HepG2 (cell line): ENCODE data around the gene CREB3. TPM values are rescaled to one million over a fixed set of nuclear protein-coding genes. Genes with fewer than 3 reads are reported as not detected.
A peak's percentile ranks its signal among the peaks of the same experiment; 100 is the strongest.

ENCODE experiments used
- ARHGAP35 ChIP-seq: sonication (generic); formaldehyde crosslinking; IDR thresholded peaks from 2 replicates; pipeline ENCODE4 v1.9.0; 2022; ENCODE audit warnings: mild to moderate bottlenecking, inconsistent platforms, moderate library complexity, missing genetic modification reagents, borderline replicate concordance
- ATF1 ChIP-seq: IDR thresholded peaks from 2 replicates; pipeline ENCODE4 v1.6.1; 2016; ENCODE audit warnings: mild to moderate bottlenecking, control low read depth
- DNMT3B ChIP-seq: conservative IDR thresholded peaks from 2 replicates; pipeline ENCODE4 v1.6.1; 2016; ENCODE audit warnings: missing biosample characterization, control low read depth
- ELK4 ChIP-seq: sonication (generic); formaldehyde crosslinking; IDR thresholded peaks from 2 replicates; pipeline ENCODE4 v1.9.0; 2021; ENCODE audit warnings: missing genetic modification reagents, borderline replicate concordance
- FOXP4 ChIP-seq: sonication (generic); formaldehyde crosslinking; IDR thresholded peaks from 2 replicates; pipeline ENCODE4 v1.4.0; 2020; ENCODE audit warnings: missing genetic modification reagents
- HCFC1 ChIP-seq: fragments of 150-350 bp; IDR thresholded peaks from 2 replicates; pipeline ENCODE4 v1.6.1; 2014; ENCODE audit warnings: low read depth, low read length
- HINFP ChIP-seq: sonication (generic); formaldehyde crosslinking; IDR thresholded peaks from 2 replicates; pipeline ENCODE4 v1.4.0; 2020; ENCODE audit warnings: low read depth, mild to moderate bottlenecking, missing genetic modification reagents
- HMGXB3 ChIP-seq: sonication (generic); formaldehyde crosslinking; IDR thresholded peaks from 2 replicates; pipeline ENCODE4 v1.4.0; 2020; ENCODE audit warnings: missing genetic modification reagents, borderline replicate concordance
- IKZF5 ChIP-seq: IDR thresholded peaks from 2 replicates; pipeline ENCODE4 v1.6.1; 2018; ENCODE audit warnings: missing genetic modification reagents, mild to moderate bottlenecking, missing compliant biosample characterization
- MAZ ChIP-seq, 2 experiments: sonication (generic) in 1 of 2; formaldehyde crosslinking in 1 of 2; IDR thresholded peaks; 2 replicates each; pipeline versions ENCODE4 v1.5.0 to v1.6.1; 2012 to 2020; ENCODE audit warnings: low read depth in 2 of 2, mild to moderate bottlenecking in 2 of 2, borderline replicate concordance in 1 of 2, improper control_type of control experiment in 1 of 2, low read length in 1 of 2, missing genetic modification reagents in 1 of 2, moderate library complexity in 1 of 2
- MXD3 ChIP-seq: IDR thresholded peaks from 2 replicates; pipeline ENCODE4 v1.6.1; 2016; ENCODE audit warnings: mild to moderate bottlenecking, missing biosample characterization, missing genetic modification reagents
- ZBTB39 ChIP-seq: sonication (generic); formaldehyde crosslinking; IDR thresholded peaks from 2 replicates; pipeline ENCODE4 v1.5.0; 2020; ENCODE audit warnings: missing genetic modification reagents
- polyA plus RNA-seq, 8 experiments: library from polyadenylated mRNA; depleted of rRNA in 3 of 8; stranded (reverse) in 7 of 8; unstranded in 1 of 8; fragments of >200 nt; fragmentation: Illumina TruSeq in 4 of 8; extraction: Trizol in 4 of 8; gene quantifications; 2 replicates each; pipeline versions ENCODE4 v1.2.1 to v1.2.3, GENCODE V29; 2011 to 2016; ENCODE audit warnings: low read depth in 4 of 8, missing spikeins in 1 of 8, mixed read lengths in 1 of 8; ENCODE audit not compliant: insufficient read depth in 1 of 8
- total RNA-seq, 5 experiments: library from RNA; depleted of rRNA; stranded (reverse); fragments of >200 nt; fragmentation: Illumina TruSeq; extraction: Trizol; gene quantifications; 2 replicates each; pipeline ENCODE4 v1.2.3, GENCODE V29; 2016; ENCODE audit warnings: low read depth in 1 of 5

The CREB3 gene
- total and polyA plus RNA-seq, 2 of the 13 experiments (the other 11 are each of a cell fraction or from before 2014, with no cell fraction given): 11.1 to 34.2 TPM

GRCh38 chr9:35732185-35732799, at the start of gene CREB3, which contains the start of gene TLN1 (continued):
- no peak for TF ChIP-seq HMGXB3 (CRISPR knock-in tag)
- TF ChIP-seq MAZ (IDR thresholded peaks at IDR 0.05; ENCODE audit: borderline replicate concordance, low read depth, low read length): peak; percentile 92
- peak; percentile 98 for TF ChIP-seq MAZ (CRISPR knock-in tag; IDR thresholded peaks at IDR 0.05; ENCODE audit: low read depth)
- TF ChIP-seq IKZF5 (CRISPR knock-in tag): peak; percentile 86; the same call in 1 of the 2 replicates
- TF ChIP-seq HINFP (CRISPR knock-in tag): no peak; the same call in 1 of the 2 replicates
- peak; percentile 67; the same call in 1 of the 2 replicates for TF ChIP-seq MXD3 (CRISPR knock-in tag)
- TF ChIP-seq ARHGAP35 (CRISPR knock-in tag): no peak
- TF ChIP-seq ZBTB39 (CRISPR knock-in tag): 0 out of 2 replicates have a peak, but pooled peaks have one; percentile 42
- TF ChIP-seq DNMT3B (CRISPR knock-in tag): peak; percentile 49; the same call in 1 of the 2 replicates
- TF ChIP-seq FOXP4 (CRISPR knock-in tag): no peak; the same call in 1 of the 2 replicates
- peak; percentile 82 for TF ChIP-seq HCFC1
- peak; percentile 91 for TF ChIP-seq ATF1 (CRISPR knock-in tag)
- no peak for TF ChIP-seq ELK4 (CRISPR knock-in tag)
